GM19324 (cell line): ENCODE measurements around the gene EGR1.
"Not testable (repeated sequence)": the region's sequence is repeated elsewhere in the genome, so short reads cannot be mapped to it uniquely, and the experiment has no call there.

ENCODE experiments used
- ATAC-seq: cut with Tn5 transposase; IDR thresholded peaks from one replicate; pipeline ENCODE4 v1.9.1; 2021; ENCODE audit warnings: mild to moderate bottlenecking, moderate library complexity; ENCODE audit not compliant: unreplicated experiment, low FRiP score

The EGR1 gene

GRCh38 chr5:138506370-138507306 is 41.4 kb downstream of the EGR1 start:
- ATAC-seq: no peak

GRCh38 chr5:138507485-138507884 is 42.2 kb downstream of the EGR1 start:
- not testable (repeated sequence) for ATAC-seq

DNA sequence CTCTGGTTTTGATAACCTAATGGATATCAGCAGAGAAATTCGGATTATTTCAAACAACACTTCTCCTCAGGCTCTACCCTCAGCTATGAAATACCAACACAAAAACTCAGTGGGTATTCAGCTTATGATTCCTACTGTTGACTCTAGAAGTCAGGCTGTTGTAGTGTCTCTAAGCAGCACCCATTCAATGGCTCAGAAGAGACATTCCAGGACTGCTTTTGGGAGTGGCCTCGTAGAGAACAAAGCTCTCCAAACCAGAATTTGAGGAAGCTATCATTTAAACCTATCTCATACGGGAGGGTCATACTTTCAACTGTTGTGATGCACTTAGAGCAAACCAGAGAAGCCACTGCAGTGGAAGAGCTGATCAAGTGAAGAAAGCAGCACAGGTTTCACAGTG is 43.7 kb downstream of the EGR1 start:
- no peak for ATAC-seq

- no peak for ATAC-seq
These were observed 48.7 kb downstream of the EGR1 start for GRCh38 chr5:138514021-138514420.

GRCh38 chr5:138515556-138516245 is 50.4 kb downstream of the EGR1 start:
- ATAC-seq: no peak

DNA sequence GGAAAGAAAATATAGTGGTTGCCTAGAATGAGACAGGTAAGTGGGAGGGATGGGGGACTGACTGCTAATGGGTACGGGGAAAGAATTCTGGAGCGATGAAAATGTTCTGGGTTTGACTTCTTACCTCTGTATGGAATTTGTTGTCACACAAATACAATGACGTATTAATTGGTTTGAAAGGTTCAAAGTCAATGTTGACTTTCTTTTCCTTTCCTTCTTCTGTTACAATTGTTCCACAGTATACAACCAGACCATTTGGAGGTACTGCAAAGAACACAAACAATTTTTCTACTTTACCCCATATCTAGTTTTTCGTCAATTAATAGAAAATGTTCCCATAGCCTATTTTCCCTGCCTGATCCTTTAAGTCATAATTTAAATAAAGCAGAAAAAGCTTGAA is 52.2 kb downstream of the EGR1 start:
- ATAC-seq: no peak
